HCT116 (cell line): ENCODE data around the gene CCDC106. TPM values are rescaled to one million over a fixed set of nuclear protein-coding genes. Genes with fewer than 3 reads are reported as not detected.
A peak's percentile ranks its signal among the peaks of the same experiment; 100 is the strongest.

Source experiments
- ATAC-seq: fragments of 200-7000 bp; cut with Tn5 transposase; 2 replicates; pipeline ENCODE4 v1.9.1; 2020; ENCODE audit warnings: mild to moderate bottlenecking, moderate library complexity
- BruUV-seq: library from RNA; stranded (reverse); fragments of 400-500 nt; replicated peaks from 2 replicates; lab custom pipeline; 2021; lab: Mats Ljungman, UMichigan
- CTCF ChIA-PET: fragments of 300-600 bp; sonication (Branson Sonifier 250); formaldehyde crosslinking; loops from one replicate; lab custom pipeline; 2021; ENCODE audit warnings: antibody characterized with exemption; lab: Charles Lee
- POLR2A ChIA-PET: fragments of 300-600, 350-600 bp; sonication (Branson Sonifier 250); formaldehyde crosslinking; loops from one replicate; lab custom pipeline; 2021; ENCODE audit warnings: antibody characterized with exemption; lab: Charles Lee
- RAD21 ChIA-PET, 2 experiments: fragments of 300-600 bp; sonication (Branson Sonifier 250); formaldehyde crosslinking; loops; one replicate each; lab custom pipeline; 2023; ENCODE audit warnings: low total read pairs in 2 of 2; ENCODE audit not compliant: uncharacterized antibody in 2 of 2, unreplicated experiment in 2 of 2, low non-redundant PET in 1 of 2; lab: Charles Lee
- DNase-seq: peaks from one replicate; pipeline ENCODE4 v3.0.0-alpha.2; 2010; ENCODE audit warnings: low read depth, low spot score
- H2AFZ ChIP-seq: fragments of 200-600 bp; shearing (Covaris generic), sonication (generic); 2 replicates; pipeline ENCODE4 v1.6.1; 2017; ENCODE audit warnings: low read depth, mixed run types, mixed read lengths, antibody characterized with exemption, low read length; ENCODE audit not compliant: poor library complexity, severe bottlenecking
- H3K27ac ChIP-seq: 2 replicates; pipeline ENCODE4 v1.5.1; 2012; ENCODE audit warnings: low read depth, low read length
- H3K27me3 ChIP-seq: fragments of 200-600 bp; sonication (generic); 2 replicates; pipeline ENCODE4 v1.6.1; 2016; ENCODE audit warnings: mixed run types, low read length, mixed read lengths; ENCODE audit not compliant: insufficient read depth
- H3K36me3 ChIP-seq, 2 experiments: fragments of 200-500 bp in 1 of 2; fragments of 200-600 bp in 1 of 2; sonication (Bioruptor generic) in 1 of 2; sonication (generic) in 1 of 2; 2 replicates each; pipeline versions ENCODE4 v1.5.1 to v1.6.1; 2014 to 2016; ENCODE audit warnings: low read length in 2 of 2, inconsistent platforms in 1 of 2, mixed read lengths in 1 of 2, mixed run types in 1 of 2; ENCODE audit not compliant: insufficient read depth in 2 of 2, control insufficient read depth in 1 of 2
- H3K4me1 ChIP-seq, 2 experiments: fragments of 200-600 bp in 1 of 2; sonication (generic) in 1 of 2; 2 replicates each; pipeline versions ENCODE4 v1.5.1 to v1.6.1; 2012 to 2017; ENCODE audit warnings: low read length in 2 of 2, inconsistent platforms in 1 of 2, mild to moderate bottlenecking in 1 of 2, mixed read lengths in 1 of 2, mixed run types in 1 of 2, moderate library complexity in 1 of 2; ENCODE audit not compliant: insufficient read depth in 2 of 2, control insufficient read depth in 1 of 2
- H3K4me2 ChIP-seq: fragments of 200-600 bp; sonication (generic); 2 replicates; pipeline ENCODE4 v1.6.1; 2017; ENCODE audit warnings: mixed run types, low read length, mixed read lengths
- H3K4me3 ChIP-seq, 2 experiments: fragments of 200-600 bp in 1 of 2; sonication (generic) in 1 of 2; replicated peaks in 1 of 2; 2 replicates each; pipeline ENCODE4 v1.5.1; 2011 to 2016; ENCODE audit warnings: low read length in 2 of 2, control low read depth in 1 of 2, low read depth in 1 of 2, mild to moderate bottlenecking in 1 of 2, mixed read lengths in 1 of 2, mixed run types in 1 of 2
- H3K79me2 ChIP-seq: fragments of 200-600 bp; sonication (generic); 2 replicates; pipeline ENCODE4 v1.6.1; 2017; ENCODE audit warnings: mild to moderate bottlenecking, mixed run types, low read length, moderate library complexity, mixed read lengths; ENCODE audit not compliant: insufficient read depth
- H3K9ac ChIP-seq: fragments of 200-600 bp; sonication (generic); 2 replicates; pipeline ENCODE4 v1.6.1; 2016; ENCODE audit warnings: low read length, mixed read lengths
- H3K9me2 ChIP-seq: fragments of 200-600 bp; sonication (generic), shearing (Covaris generic); 2 replicates; pipeline ENCODE4 v1.6.1; 2017; ENCODE audit warnings: mixed run types, mild to moderate bottlenecking, moderate library complexity; ENCODE audit not compliant: insufficient read depth
- H3K9me3 ChIP-seq, 2 experiments: fragments of 200-500 bp in 1 of 2; fragments of 200-600 bp in 1 of 2; sonication (Bioruptor generic) in 1 of 2; sonication (generic) in 1 of 2; 2 replicates each; pipeline ENCODE4 v1.6.1; 2014 to 2017; ENCODE audit warnings: low read length in 2 of 2, mixed read lengths in 2 of 2, inconsistent platforms in 1 of 2, low read depth in 1 of 2, mild to moderate bottlenecking in 1 of 2, mixed run types in 1 of 2, moderate library complexity in 1 of 2; ENCODE audit not compliant: control insufficient read depth in 1 of 2, insufficient read depth in 1 of 2
- H4K20me1 ChIP-seq: fragments of 200-600 bp; sonication (generic), shearing (Covaris generic); 2 replicates; pipeline ENCODE4 v1.6.1; 2017; ENCODE audit warnings: mixed run types, mild to moderate bottlenecking, moderate library complexity; ENCODE audit not compliant: insufficient read depth
- CEBPB ChIP-seq: IDR thresholded peaks from 2 replicates; pipeline ENCODE4 v1.6.1; 2012; ENCODE audit warnings: low read depth
- EZH2 ChIP-seq: fragments of 200-600 bp; sonication (generic); IDR thresholded peaks from 2 replicates; pipeline ENCODE4 v1.6.1; 2017; ENCODE audit warnings: antibody characterized with exemption, mixed run types
- FOSL1 ChIP-seq: IDR thresholded peaks from 2 replicates; pipeline ENCODE4 v1.6.1; 2012; ENCODE audit warnings: low read depth
- JUND ChIP-seq: IDR thresholded peaks from 2 replicates; pipeline ENCODE4 v1.6.1; 2012
- POLR2A ChIP-seq: IDR thresholded peaks from 2 replicates; pipeline ENCODE4 v1.7.0; 2011; ENCODE audit warnings: borderline replicate concordance; ENCODE audit not compliant: insufficient read depth, insufficient read length; ENCODE audit errors: extremely low read depth
- RAD21 ChIP-seq: IDR thresholded peaks from 2 replicates; pipeline ENCODE4 v1.6.1; 2012; ENCODE audit warnings: low read depth, mild to moderate bottlenecking
- SP1 ChIP-seq: IDR thresholded peaks from 2 replicates; pipeline ENCODE4 v1.6.1; 2012; ENCODE audit warnings: low read depth
- TCF7L2 ChIP-seq: IDR thresholded peaks from 2 replicates; pipeline ENCODE4 v1.7.0; 2011; ENCODE audit warnings: borderline replicate concordance, inconsistent platforms; ENCODE audit not compliant: insufficient read depth, insufficient read length; ENCODE audit errors: extremely low read depth
- ZNF274 ChIP-seq: fragments of 200-500 bp; sonication (Bioruptor generic); IDR thresholded peaks from 2 replicates; pipeline ENCODE4 v1.6.1; 2014; ENCODE audit warnings: mild to moderate bottlenecking, low read depth, low read length, inconsistent platforms
- intact Hi-C: fragments of 100-400 bp; cut with micrococcal nuclease; formaldehyde crosslinking; loops from 2 replicates; pipeline ENCODE4 v1.10.0; 2022
- total RNA-seq: library from RNA; stranded (reverse); gene quantifications from one replicate; pipeline ENCODE4 v1.2.1, GENCODE V29; 2021; ENCODE audit not compliant: unreplicated experiment
- TF ChIP-seq, protein P1 (sequence below): IDR thresholded peaks from 2 replicates; pipeline ENCODE4 v1.6.1; 2011; ENCODE audit warnings: mild to moderate bottlenecking, low read length, moderate library complexity; ENCODE audit not compliant: insufficient replicate concordance; ENCODE audit errors: extremely low read depth
- TF ChIP-seq, protein P2 (sequence below), 3 experiments: fragments of 200-600 bp in 1 of 3; sonication (generic) in 1 of 3; IDR thresholded peaks in 2 of 3; conservative IDR thresholded peaks in 1 of 3; 2 replicates each; pipeline ENCODE4 v1.5.1; 2012 to 2017; ENCODE audit warnings: low read depth in 2 of 3, low read length in 2 of 3, antibody characterized with exemption in 1 of 3, borderline replicate concordance in 1 of 3, control low read depth in 1 of 3, mild to moderate bottlenecking in 1 of 3, mixed read lengths in 1 of 3, mixed run types in 1 of 3, moderate library complexity in 1 of 3; ENCODE audit not compliant: insufficient read depth in 1 of 3
- TF ChIP-seq, protein P3 (sequence below): IDR thresholded peaks from 2 replicates; pipeline ENCODE4 v1.6.1; 2012
- TF ChIP-seq, protein P4 (sequence below): IDR thresholded peaks from 2 replicates; pipeline ENCODE4 v1.6.1; 2012

The CCDC106 gene
- total RNA-seq, 1 experiment from 2014 or later = 1.0 TPM

DNA sequence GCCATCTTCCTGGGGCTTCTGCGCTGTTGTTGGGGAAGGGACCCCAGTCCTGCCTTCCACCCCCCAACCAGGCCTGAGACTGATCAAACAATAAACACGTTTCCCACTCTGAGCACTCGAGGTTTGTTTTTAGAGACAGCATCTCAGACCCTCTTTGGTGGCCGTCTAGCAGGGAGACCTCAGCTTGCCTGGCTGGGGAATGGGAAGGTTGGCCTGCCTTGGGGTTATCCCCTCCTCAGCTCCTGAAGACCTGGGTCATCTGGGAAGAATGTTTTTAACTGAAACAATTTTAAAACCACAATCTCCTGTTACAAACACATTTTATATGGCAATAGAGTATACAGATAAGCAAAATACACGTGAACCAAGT lies 2.5 kb upstream of the CCDC106 start:
- Histone ChIP-seq H3K9ac (0 out of 2 replicates have a peak overlapping the region, but pooled peaks have one; percentile 99), H2AFZ (no peak overlapping the region)
- intact Hi-C loops = no loop called here
- BruUV-seq = no TSS peak
- DNase-seq = no peak
- no peak for TF ChIP-seq RAD21
- TF ChIP-seq, protein P1, sequence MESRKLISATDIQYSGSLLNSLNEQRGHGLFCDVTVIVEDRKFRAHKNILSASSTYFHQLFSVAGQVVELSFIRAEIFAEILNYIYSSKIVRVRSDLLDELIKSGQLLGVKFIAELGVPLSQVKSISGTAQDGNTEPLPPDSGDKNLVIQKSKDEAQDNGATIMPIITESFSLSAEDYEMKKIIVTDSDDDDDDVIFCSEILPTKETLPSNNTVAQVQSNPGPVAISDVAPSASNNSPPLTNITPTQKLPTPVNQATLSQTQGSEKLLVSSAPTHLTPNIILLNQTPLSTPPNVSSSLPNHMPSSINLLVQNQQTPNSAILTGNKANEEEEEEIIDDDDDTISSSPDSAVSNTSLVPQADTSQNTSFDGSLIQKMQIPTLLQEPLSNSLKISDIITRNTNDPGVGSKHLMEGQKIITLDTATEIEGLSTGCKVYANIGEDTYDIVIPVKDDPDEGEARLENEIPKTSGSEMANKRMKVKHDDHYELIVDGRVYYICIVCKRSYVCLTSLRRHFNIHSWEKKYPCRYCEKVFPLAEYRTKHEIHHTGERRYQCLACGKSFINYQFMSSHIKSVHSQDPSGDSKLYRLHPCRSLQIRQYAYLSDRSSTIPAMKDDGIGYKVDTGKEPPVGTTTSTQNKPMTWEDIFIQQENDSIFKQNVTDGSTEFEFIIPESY = no peak
- TF ChIP-seq, protein P2, sequence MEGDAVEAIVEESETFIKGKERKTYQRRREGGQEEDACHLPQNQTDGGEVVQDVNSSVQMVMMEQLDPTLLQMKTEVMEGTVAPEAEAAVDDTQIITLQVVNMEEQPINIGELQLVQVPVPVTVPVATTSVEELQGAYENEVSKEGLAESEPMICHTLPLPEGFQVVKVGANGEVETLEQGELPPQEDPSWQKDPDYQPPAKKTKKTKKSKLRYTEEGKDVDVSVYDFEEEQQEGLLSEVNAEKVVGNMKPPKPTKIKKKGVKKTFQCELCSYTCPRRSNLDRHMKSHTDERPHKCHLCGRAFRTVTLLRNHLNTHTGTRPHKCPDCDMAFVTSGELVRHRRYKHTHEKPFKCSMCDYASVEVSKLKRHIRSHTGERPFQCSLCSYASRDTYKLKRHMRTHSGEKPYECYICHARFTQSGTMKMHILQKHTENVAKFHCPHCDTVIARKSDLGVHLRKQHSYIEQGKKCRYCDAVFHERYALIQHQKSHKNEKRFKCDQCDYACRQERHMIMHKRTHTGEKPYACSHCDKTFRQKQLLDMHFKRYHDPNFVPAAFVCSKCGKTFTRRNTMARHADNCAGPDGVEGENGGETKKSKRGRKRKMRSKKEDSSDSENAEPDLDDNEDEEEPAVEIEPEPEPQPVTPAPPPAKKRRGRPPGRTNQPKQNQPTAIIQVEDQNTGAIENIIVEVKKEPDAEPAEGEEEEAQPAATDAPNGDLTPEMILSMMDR (IDR thresholded peaks at IDR 0.05 in 2 of 3, conservative IDR thresholded peaks at IDR 0.05 in 1 of 3; ENCODE audit: borderline replicate concordance in 1 of 3, insufficient read depth in 1 of 3, low read depth in 2 of 3, low read length in 2 of 3) = no peak
- no peak for TF ChIP-seq POLR2A
- no peak for TF ChIP-seq EZH2
- no peak for TF ChIP-seq TCF7L2
- TF ChIP-seq, protein P3, sequence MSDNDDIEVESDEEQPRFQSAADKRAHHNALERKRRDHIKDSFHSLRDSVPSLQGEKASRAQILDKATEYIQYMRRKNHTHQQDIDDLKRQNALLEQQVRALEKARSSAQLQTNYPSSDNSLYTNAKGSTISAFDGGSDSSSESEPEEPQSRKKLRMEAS = no peak
- TF ChIP-seq JUND = no peak
- no peak for TF ChIP-seq FOSL1
- TF ChIP-seq, protein P4, sequence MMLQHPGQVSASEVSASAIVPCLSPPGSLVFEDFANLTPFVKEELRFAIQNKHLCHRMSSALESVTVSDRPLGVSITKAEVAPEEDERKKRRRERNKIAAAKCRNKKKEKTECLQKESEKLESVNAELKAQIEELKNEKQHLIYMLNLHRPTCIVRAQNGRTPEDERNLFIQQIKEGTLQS = no peak
- no peak for TF ChIP-seq CEBPB
- no peak for TF ChIP-seq SP1
- no peak for TF ChIP-seq ZNF274
- TF ChIP-seq, all 23 proteins: peak for 0
- no peaks in the 10 kb centered on the region for H3K9me3 ChIP-seq
- H3K27ac ChIP-seq = 0 out of 2 replicates have a peak overlapping the region, but pooled peaks have one; percentile 13
- ChIA-PET CTCF (interaction anchor here (0.6 kb wide), 1 partner anchor 8 kb away, joined by 3 read pairs; no protein-coding TSS in a partner anchor), POLR2A (interaction anchor here (1.4 kb wide), 1 partner anchor 9 kb away, joined by 3 read pairs; the partner anchor contains the start of gene U2AF2), RAD21 (no interaction called here)
- no peaks in the 10 kb centered on the region for H3K9me2 ChIP-seq
- no peaks in the 10 kb centered on the region for H3K27me3 ChIP-seq
- H4K20me1 ChIP-seq = no peaks in the 10 kb centered on the region
- H3K4me1 ChIP-seq = peaks cover 6 to 29% of the 10 kb centered on the region in 2 experiments; a peak in 3 of 4 replicates
- ATAC-seq = no peak
- peaks cover 45% of the 10 kb centered on the region for H3K79me2 ChIP-seq
- H3K36me3 ChIP-seq = peaks cover 10 to 12% of the 10 kb centered on the region in 2 experiments; a peak in 3 of 4 replicates
- peak overlapping the region; percentile 75; the same call in 1 of the 2 replicates for H3K4me2 ChIP-seq
- H3K4me3 ChIP-seq = no peak overlapping the region
